Measurements from ENCODE around the gene WDR62. TPM values are rescaled to one million over a fixed set of nuclear protein-coding genes. Genes with fewer than 3 reads are reported as not detected.
A peak's percentile ranks its signal among the peaks of the same experiment; 100 is the strongest.

Gene WDR62
- total and polyA plus RNA-seq, 10 of the 15 experiments (the other 5 are each of a cell fraction or from before 2014, with no cell fraction given) = 0.08 to 20.6 (median 10.9) TPM

GRCh38 chr19:36014012-36014924 is 40.4 kb upstream of the WDR62 start, which contains the start of gene ALKBH6 (continued):
- TF ChIP-seq, protein P1, sequence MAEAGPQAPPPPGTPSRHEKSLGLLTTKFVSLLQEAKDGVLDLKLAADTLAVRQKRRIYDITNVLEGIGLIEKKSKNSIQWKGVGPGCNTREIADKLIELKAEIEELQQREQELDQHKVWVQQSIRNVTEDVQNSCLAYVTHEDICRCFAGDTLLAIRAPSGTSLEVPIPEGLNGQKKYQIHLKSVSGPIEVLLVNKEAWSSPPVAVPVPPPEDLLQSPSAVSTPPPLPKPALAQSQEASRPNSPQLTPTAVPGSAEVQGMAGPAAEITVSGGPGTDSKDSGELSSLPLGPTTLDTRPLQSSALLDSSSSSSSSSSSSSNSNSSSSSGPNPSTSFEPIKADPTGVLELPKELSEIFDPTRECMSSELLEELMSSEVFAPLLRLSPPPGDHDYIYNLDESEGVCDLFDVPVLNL (IDR thresholded peaks at IDR 0.05; ENCODE audit: low read depth, low read length) = peak; percentile 84
- TF ChIP-seq FOS (IDR thresholded peaks at IDR 0.05; ENCODE audit: borderline replicate concordance, extremely low read depth, insufficient read length) (peak; percentile 62), IRF5 (IDR thresholded peaks at IDR 0.05; ENCODE audit: borderline replicate concordance) (no peak), FOXM1 (IDR thresholded peaks at IDR 0.05; ENCODE audit: low read depth, low read length) (no peak), ZBED1 (IDR thresholded peaks at IDR 0.05; ENCODE audit: borderline replicate concordance) (no peak), MEF2B (IDR thresholded peaks at IDR 0.05; ENCODE audit: partially characterized antibody, poor library complexity, severe bottlenecking) (peak; percentile 15), USF1 (IDR thresholded peaks at IDR 0.05; ENCODE audit: borderline replicate concordance, extremely low read length, insufficient read depth, low read depth, low read length) (no peak), BHLHE40 (IDR thresholded peaks at IDR 0.05; ENCODE audit: borderline replicate concordance in 1 of 2, low read depth in 2 of 2, low read length in 1 of 2) (peak in 1 of 2 experiments; percentile 68; a peak in 3 of 4 replicates), SUPT20H (IDR thresholded peaks at IDR 0.05; ENCODE audit: borderline replicate concordance, control insufficient read depth, low read depth, low read length) (no peak), HDAC6 (IDR thresholded peaks at IDR 0.05; ENCODE audit: unreplicated experiment) (no peak), STAT1 (conservative IDR thresholded peaks at IDR 0.05) (no peak; the same call in 1 of the 2 replicates), TARDBP (IDR thresholded peaks at IDR 0.05; ENCODE audit: borderline replicate concordance) (no peak), NBN (IDR thresholded peaks at IDR 0.05) (peak; percentile 80; the same call in 1 of the 2 replicates), RBBP5 (conservative IDR thresholded peaks at IDR 0.05) (no peak), TBL1XR1 (IDR thresholded peaks at IDR 0.05; ENCODE audit: low read depth, low read length) (no peak), HDAC2 (IDR thresholded peaks at IDR 0.05) (no peak), CREM (IDR thresholded peaks at IDR 0.05; ENCODE audit: low read depth) (peak; percentile 74), ETV6 (conservative IDR thresholded peaks at IDR 0.05 in 1 of 2, IDR thresholded peaks at IDR 0.05 in 1 of 2; ENCODE audit: borderline replicate concordance in 1 of 2, low read depth in 1 of 2) (no peak), RAD51 (IDR thresholded peaks at IDR 0.05) (no peak)
- TF ChIP-seq, protein P2, sequence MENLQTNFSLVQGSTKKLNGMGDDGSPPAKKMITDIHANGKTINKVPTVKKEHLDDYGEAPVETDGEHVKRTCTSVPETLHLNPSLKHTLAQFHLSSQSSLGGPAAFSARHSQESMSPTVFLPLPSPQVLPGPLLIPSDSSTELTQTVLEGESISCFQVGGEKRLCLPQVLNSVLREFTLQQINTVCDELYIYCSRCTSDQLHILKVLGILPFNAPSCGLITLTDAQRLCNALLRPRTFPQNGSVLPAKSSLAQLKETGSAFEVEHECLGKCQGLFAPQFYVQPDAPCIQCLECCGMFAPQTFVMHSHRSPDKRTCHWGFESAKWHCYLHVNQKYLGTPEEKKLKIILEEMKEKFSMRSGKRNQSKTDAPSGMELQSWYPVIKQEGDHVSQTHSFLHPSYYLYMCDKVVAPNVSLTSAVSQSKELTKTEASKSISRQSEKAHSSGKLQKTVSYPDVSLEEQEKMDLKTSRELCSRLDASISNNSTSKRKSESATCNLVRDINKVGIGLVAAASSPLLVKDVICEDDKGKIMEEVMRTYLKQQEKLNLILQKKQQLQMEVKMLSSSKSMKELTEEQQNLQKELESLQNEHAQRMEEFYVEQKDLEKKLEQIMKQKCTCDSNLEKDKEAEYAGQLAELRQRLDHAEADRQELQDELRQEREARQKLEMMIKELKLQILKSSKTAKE (IDR thresholded peaks at IDR 0.05; ENCODE audit: low read depth, poor library complexity, severe bottlenecking) = no peak
- TF ChIP-seq, protein P3, sequence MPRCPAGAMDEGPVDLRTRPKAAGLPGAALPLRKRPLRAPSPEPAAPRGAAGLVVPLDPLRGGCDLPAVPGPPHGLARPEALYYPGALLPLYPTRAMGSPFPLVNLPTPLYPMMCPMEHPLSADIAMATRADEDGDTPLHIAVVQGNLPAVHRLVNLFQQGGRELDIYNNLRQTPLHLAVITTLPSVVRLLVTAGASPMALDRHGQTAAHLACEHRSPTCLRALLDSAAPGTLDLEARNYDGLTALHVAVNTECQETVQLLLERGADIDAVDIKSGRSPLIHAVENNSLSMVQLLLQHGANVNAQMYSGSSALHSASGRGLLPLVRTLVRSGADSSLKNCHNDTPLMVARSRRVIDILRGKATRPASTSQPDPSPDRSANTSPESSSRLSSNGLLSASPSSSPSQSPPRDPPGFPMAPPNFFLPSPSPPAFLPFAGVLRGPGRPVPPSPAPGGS (IDR thresholded peaks at IDR 0.05; ENCODE audit: borderline replicate concordance, insufficient read depth, low read depth, low read length, poor library complexity, severe bottlenecking) = no peak
